Measurements from ENCODE around the gene CPVL.

CPVL gene

DNA sequence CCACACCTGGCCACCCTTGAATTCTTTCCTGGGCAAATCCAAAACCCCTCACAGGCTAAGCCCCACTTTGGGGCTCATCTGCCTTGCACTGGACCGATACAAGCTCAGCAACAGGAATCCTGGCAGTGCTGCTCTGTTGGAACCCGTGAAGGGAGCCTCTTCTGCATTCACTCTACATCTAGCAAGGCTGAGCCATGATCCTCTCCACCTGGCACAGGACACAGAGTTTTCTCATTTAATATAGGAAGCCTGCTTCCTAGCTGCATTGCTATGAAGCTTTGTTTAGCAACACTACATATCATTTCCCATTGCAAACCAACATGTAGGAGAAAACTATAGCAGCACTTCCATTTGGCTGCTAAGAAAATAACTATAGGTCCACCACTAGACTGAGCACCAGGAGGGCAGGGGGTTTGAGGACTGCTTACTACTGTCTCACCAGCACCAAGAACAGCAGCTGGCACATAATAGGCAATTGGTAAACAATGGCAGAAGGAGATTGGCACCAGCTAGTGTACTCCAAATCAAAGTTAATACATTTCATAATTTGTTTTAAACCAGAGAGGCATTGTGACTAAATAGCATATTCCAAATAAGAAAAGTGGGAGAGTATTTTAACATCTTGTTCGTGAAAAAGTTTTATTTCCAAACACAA lies 56.1 kb downstream of the CPVL start:
- DNase-seq, result no peak

DNA sequence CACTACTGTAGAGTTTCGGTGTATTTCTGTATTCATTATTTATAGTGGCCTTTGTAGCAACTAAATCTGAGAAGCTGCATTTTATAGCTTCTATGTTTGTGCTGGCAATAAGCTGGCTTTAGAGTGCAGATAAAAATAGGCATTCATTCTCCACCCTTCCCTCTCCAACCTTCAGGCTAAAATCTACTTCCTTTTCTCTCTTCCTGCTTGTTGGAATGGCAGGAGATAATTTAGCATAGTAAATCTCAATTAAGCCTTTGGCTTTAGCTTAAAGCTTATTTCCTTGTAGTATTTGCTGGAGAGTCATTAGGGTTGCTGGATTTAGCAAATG lies 58.5 kb downstream of the CPVL start:
- no peak for DNase-seq

DNA sequence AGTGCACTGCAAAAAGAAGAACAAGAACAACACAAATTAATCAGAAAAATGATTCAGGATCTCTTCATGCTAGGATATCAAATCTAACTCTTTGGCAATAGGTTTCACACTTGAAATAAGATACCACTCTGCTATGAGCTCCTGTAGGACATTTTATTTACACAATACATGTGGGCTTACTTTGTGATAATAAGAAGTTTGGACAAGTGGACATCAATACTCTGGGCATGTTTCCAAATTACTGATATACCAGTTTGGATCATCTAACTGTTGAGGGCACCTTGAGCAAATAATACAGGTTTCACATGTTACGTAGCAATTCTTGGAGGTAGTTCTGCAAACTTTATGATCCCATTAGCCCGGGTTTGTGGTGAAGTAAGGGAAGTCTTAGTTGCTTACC lies 59.8 kb downstream of the CPVL start:
- no peak for DNase-seq

DNA sequence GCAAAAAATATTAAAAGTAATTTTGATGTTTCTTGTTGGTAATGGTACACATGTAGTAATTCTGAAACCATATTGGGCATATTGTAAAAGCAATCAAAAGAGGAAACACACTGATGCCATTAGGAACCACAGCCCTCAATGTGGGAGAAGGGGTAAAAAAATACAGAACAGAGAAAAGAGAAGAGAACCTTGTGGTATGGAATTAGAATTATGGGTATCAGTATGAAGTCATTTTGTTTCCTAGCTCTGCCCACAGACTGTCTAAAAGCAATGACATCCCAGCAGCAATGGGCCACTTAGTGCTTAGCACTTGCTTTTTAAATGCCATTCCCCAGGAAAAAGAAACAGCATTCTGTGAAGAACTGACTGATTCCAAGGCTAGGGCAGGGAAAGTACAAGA lies 61.5 kb downstream of the CPVL start:
- DNase-seq, result no peak

DNA sequence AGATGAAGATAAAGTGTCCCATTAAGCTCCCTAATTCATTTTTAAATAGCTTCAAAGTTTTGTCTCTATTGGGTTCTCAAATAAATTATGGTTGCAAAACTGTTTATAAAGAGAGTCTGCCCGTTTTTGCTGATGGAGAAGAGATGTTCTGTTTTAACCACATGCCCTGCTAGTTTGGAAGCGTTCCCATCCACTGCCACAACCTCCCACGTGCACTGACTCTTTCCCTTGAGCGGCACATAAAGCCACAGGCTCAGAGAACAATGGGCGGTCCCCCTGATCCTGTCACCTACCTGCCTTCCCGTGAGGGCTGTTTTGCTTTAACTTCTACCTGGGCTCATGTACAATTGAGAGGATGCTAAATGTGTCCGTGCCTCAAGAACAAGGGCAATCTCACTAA lies 65.5 kb downstream of the CPVL start:
- DNase-seq, result no peak

DNA sequence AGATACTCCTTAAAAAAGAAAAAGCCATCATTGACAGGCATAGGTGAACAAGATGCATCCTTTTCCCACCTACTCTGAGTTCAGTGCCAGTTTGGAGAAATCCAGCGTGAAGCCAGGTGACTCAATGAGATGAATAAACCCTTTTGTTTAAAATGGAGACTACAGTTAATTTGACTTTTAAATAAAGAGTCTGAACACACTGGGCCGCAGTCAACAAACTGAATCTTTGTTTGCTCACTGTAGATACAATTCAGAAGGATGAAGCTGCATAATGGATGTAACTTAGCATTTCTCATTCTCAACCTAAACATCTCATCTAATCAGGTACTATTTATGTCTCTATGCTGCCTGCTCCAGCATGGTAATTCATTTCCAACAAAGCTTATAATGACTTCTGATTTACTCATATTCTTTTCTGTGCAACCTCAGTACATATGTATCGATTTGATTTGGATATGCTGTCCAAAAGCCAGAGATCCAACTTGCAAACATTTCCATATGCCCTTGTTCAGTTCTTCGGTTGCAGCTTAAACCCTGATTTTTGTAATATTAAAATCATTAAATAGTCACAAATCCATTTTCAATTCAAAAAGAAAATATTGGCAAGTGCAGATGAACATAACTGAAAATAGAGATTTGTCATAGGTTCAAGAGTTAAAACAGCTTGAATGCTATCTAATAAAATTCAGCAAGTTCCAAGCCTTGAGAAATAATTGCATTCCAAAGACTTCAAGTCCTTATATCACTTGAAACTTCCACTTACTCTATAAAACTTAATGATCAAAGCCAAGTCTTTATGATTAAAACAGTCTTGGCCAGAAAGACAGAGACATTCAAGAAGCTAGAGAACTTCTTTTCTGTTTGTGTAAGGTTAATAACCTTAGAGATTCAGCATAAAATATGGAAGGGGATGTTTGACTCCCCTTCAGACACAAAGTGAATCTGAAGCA lies 67.8 kb downstream of the CPVL start:
- DNase-seq, result no peak

DNA sequence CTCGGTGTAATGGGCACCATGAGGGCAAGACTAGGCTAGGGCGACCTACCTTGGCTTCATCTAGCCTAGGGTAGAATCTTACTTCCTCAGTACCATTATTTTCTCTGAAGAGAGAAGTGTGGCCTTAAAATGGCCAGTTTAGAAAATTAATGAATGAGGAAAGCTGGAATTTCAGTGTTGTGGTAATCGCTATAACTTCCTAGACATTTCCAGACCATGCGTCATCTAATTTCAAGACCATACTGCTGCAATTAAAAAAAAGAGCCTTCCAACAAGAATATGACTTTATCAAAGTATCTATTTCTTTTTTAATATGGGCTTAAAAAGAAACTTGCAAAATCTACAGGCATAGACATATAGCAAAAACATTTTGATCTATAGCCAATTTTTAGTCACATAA lies 68.5 kb downstream of the CPVL start:
- no peak for DNase-seq

DNA sequence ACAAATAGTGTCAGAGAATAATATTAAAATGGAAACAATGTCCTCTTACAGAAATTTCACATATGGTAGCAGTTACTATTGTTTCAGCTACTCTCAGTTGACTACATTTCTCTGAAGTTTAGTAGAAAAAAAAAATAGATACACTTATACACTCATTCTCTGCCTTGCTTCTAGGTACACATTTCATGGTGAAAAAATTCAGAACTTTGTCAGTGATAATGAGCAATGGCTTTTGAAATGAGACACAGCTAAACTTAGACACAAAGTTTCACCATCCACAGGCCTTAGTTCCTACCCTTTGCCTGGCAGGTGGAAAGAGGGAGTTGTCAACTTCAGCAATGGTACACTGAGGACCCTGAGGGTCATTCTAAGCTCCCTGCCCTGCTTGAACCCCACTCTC lies 69.2 kb downstream of the CPVL start:
- no peak for DNase-seq

DNA sequence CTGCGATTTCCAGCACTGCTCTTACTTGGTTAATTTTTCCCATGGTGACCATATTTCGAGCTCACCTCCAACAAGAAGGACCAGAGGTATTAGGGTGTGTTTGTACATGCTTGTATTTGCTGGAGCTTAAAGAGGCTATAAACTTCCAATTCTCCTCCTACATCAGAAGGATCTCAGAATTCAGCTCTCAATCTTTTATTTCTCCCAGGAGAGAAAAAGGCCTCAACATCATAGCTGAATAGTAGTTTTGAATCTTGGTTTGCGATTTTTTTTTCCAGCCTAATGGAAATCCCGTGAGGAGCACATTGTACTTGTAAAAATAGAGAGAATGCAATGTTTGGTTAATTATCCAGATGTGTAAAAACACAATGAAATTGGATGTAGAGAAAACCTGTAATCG lies 69.7 kb downstream of the CPVL start:
- DNase-seq, result no peak

DNA sequence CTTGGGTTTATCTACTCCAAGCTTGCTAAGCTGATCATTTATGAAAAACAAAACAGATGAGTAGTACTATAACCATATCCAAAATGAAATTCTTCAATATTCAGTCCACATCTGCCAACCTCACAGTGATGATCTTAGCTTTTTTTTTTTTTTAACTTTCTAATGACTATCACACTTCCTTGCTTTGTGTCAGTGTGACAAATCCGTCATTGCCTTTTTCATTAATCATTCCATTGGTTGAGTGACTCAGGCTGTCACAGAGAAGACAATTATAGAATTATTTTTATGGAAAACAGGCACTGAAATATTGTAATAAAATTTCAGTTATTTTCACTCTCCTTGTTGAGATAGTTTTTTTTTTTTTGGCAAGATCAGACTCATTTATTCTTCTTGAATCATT lies 70.7 kb downstream of the CPVL start:
- no peak for DNase-seq

DNA sequence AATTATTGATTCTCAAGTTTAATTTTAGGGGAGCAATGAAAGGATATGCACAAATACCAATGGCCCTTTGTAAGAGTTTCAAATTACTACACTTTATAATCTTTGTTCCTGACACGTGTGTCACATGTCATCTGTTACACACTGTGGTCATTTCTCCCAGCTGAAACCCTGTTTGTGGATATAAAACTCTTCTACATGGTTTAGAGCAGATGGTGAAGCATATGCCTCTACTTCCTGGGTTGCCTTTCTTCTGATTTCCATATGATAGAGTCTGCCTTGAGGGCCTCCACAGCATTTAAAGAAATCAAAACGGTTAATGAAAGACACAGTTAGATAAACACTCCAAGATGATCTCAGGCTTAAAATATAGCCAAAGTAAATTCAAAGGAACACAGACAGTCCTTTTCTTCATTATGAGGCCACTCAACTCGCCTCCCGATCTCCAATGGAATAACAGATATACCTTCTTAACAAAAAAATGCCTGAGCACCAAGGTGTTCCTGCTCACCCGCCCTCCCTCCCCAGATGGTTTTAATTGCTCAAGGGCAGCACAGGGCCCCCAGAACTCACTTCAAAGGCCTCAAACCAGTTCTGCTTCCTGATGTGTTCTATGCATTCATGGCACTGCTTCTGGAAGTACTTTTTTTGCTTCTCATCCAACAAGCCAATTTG lies 75.0 kb downstream of the CPVL start:
- DNase-seq, result no peak

DNA sequence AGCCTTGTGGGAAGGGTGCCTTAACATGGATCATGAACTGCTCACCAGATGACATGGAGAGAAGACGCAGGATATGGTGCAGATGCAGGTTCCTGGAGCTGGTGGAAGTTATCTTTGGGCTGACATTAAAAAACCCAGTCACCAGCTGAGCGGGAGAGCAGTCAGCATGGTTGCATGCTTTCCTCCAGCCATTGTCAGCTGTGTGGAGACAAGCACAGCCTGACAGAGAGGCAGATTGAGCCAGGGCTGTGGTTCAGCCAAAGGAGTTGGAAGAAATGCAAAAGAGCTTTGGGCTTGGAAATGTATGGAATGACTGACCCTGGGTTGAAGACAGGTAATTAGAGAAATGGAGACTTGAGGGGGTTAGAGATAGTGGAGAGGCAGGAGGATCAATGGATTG lies 79.7 kb downstream of the CPVL start:
- no peak for DNase-seq

DNA sequence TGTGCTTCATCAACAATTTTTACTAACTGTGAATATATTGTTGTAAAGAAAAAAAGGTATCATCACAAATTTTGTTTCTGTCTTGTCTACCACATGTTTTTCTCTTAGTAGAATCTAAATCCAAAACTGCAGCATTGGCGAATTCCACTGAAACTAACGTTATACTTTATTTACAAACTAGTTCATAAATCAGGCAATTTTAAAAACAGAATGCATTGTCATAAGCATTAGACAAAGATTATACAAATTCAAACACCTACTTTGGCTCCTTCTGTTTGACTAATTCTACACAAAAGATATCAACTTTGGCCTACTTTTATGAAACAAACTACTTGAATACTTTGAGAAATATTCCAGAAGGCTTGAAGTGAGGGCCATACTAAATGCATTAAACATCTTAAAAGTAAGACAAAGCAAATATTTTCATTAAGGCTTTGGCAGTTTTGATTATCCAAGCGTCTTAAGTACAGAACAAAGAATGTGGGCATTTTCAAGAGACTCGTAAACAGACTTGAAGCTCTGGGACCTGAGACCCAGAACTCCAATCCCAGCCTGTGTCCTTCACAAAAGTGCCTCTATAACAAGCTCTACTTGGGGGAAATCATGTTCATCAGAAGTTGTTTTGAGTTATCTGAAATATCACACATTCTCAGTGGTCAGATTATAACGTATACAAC lies 81.0 kb downstream of the CPVL start:
- no peak for DNase-seq

DNA sequence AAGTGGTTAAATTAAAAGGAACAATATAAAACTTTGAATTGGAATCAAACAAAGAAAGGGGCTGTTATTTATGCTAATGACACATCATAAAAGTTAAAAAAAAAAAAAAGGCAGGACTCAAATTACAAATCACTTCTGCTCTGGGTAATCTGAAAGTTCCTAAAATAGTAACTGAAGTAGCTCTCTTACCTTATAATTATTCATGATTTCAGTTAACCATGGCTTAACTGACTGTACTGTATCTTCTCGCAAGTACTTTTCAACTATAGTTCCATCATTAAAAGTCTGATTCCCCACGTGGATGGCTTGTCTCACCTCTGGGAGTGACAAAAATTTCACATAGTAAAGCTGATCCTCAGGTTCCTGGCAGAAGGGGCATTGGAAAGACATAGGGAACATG lies 82.5 kb downstream of the CPVL start:
- no peak for DNase-seq

DNA sequence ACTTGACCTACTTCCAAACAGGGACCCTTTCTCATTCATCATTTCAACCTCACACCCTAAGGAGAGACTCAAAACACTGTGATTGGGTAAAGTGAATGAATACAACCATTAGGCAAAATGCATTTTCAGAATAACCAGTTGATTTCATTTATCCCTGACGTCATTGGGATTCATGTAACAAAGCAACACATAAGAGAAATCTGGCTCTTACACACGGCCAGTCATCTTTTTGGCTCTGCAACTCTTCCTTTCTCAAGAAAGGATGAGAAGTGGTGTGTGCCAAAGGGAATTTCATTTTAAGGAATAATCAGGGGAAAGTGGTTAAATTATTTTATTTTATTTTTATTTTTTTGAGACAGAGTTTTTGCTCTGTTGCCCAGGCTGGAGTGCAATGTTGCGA lies 83.1 kb downstream of the CPVL start:
- no peak for DNase-seq

DNA sequence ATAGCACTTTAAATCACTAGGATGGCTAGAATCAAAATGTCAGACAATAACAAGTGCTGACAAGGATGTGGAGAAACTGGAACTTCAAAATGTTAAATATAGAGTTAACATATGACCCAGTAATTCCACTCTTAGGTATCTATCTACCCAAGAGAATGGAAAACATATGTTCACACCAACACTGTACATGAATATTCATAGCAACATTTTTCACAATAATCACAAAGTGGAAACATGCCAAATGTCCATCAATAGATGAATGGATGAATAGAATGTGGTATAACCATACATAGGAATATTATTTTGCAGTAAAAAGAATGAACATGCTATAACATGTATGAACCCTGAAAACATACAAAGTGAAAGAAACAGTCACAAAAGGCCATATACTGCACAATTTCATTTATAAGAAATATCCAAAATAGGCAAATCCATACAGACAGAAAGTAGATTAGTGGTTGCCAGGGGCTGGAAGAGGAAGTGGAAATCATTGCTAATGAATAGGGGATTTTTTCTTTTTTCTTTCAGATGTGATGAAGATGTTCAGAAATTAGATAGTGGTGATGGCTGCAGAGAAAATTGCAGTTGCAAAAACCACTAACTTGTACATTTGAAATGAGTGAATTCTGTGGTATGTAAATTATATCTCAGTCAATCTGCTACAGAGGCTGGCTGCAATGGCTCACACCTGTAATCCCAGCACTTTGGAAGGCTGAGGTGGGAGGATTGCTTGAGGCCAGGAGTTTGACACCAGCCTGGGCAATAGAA lies 93.0 kb downstream of the CPVL start:
- no peak for DNase-seq

DNA sequence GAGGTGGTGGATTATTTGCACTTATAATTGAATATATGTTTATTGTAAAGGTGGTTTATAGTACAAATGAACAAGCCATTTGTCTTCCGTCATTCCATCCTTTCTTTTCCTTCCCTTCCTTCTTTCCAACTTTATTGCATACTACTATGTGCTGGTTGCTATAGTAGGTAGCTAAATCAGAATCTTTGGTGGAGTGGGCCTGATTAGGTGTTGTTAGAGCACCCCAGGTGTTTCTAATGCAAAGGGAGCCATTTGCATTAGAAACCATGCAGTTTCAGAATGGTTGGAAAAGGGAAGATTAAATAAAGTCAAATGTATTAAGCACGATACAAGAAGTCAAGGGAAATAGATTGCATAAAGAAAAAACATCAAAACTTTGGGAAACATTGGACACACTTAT lies 99.4 kb downstream of the CPVL start:
- no peak for DNase-seq

DNA sequence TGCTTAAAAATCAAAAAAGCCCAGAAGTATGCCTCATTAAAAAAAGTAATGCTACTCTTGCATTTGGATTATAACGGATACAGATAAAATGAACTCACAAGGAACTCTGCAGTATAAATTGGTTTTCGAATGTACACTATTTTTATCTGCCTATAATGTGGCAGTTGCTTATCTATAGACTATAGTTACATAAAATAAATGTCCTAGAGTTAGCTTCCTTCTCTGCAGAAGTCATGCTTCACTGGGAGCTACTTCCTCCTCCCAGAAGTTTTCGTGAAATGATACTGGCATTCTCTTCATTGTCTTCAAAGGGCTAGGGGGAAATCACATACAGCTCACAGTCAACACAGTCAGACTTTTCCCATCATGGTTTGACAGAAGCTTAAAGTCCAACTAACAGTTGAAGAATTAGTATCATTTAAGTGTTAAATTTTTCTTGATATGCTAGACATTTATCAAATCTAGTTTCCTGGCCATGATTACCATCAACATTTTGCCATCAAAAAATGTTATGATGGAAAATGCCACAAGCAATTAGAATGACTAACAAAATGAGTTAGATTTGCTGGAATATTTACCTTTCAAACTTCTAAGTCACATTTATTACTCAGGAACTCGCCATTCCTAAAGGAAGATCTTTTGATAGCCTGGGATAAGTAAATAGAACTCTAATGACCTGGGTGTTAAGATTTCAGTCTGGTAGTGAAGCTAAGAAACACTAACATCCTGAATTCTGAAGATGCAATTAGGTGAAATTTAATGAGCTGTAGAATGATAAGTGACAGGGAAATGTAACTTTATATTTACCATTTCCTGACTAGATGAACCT lies 100.9 kb downstream of the CPVL start:
- no peak for DNase-seq

DNA sequence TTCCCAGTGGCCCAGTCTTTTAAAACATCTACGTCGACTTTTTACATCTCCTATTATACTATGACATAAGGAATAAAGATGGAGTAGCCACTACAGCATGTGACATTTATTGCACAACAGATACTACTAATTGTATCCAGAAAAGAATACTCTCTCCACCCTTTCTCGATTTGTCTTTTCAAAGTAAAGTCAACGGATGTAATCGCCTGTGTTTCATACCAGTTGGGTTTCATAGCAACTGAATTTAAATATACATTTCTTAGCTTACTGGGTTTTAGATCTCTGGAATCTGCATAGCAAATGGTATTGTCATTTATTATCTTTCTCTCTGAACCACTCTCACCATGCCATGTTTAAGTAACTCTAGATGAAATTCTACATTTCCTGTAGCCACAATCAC lies 101.8 kb downstream of the CPVL start:
- DNase-seq, result no peak

DNA sequence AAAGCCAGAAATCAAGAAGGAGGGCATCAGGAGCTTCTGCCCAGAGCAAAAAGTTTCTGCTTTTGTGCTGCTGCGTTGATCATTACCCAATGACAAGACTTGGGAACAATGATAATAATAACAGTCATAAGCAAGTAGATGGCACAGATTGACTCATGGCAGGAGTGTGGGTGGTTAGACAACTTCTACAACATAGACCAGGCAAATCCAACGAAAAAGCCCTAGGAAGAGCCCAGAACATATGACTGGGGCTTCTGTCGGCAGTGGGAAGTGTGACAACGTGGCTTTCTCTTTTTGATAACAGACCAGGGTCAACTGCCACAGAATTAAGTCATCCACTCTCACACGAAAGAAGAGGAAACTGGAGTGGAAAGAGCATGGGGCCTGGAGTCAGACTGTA lies 102.8 kb downstream of the CPVL start:
- DNase-seq, result no peak

DNA sequence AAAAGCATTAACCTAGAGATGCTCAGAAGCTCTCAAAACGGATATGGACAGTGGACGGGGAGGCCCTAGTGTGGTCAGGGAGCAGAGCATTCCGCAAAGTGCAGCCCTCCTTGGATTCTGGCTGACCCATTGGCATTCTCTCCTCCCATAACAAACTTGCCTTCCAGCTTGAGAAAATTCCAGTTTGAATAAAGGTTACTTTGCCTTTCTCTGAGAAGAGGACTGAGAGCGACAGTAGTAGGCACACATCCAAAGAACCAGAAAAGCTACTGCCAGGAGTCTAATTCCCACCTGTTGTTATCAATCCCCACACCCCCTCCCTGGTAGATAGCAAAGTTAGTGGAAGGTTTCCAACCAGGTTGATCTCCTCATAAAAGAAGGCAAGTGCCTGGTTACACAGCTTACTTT lies 103.5 kb downstream of the CPVL start:
- DNase-seq, result no peak

DNA sequence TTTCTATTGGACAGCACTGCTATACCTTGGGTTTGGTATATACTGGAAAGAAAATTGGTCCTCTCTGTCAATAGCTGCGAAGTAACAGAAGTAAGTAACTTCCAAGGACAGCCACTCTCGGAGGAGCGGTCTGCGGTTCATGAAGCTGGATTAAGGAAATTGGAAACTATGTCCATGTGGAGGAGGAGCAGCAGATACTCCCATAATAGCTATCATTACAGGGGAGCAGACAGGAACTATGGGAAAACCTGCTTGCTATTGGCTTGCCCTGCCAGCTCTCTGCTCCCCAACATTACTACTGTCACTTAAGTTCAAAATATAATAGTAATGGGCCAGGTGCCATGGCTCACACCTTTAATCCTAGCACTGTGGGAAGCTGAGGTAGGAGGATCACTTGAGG lies 104.3 kb downstream of the CPVL start:
- no peak for DNase-seq

All from NCI-H1048 (cell line).